T-helper 2 cell (primary cell): ENCODE measurements around the gene SIAH1.
"Not testable (repeated sequence)": the region's sequence is repeated elsewhere in the genome, so short reads cannot be mapped to it uniquely, and the experiment has no call there.

Experiments
- DNase-seq, 5 experiments: peaks; one replicate each; pipeline versions ENCODE4 v3.0.0 to v3.0.0-alpha.2; 2012 to 2022
- total RNA-seq, 2 donors: gene quantifications; one replicate each; lab custom pipeline; 2026; lab: John Stamatoyannopoulos, UW

Gene SIAH1
- total RNA-seq: 22.8 to 23.1 reads per million in 2 donors

- DNase-seq: peak; percentile 75 to 90 (median 82)
These were observed at the start of gene SIAH1 for GRCh38 chr16:48385253-48386150. Gene SIAH1, minus strand, starts transcription at chr16:48385413. Its CDS starts 22,985 bp downstream, at chr16:48362428.

GRCh38 chr16:48434653-48435317, 49.6 kb upstream of the SIAH1 start:
- DNase-seq: no peak

GRCh38 chr16:48433850-48434530, 48.8 kb upstream of the SIAH1 start:
- DNase-seq: no peak

- DNase-seq: no peak
These were observed 48.1 kb upstream of the SIAH1 start for GRCh38 chr16:48433116-48433849.

- peak in 1 of 5 experiments; percentile 4 for DNase-seq
These were observed 46.9 kb upstream of the SIAH1 start for GRCh38 chr16:48432136-48432535.

GRCh38 chr16:48430890-48431289, 45.7 kb upstream of the SIAH1 start:
- DNase-seq: no peak

GRCh38 chr16:48426244-48427141, 41.3 kb upstream of the SIAH1 start:
- DNase-seq: no peak

- DNase-seq: no peak
These were observed 37.3 kb upstream of the SIAH1 start for GRCh38 chr16:48422537-48422936.

GRCh38 chr16:48421741-48422140, 36.5 kb upstream of the SIAH1 start:
- no peak for DNase-seq

GRCh38 chr16:48420437-48420836, 35.2 kb upstream of the SIAH1 start:
- no peak for DNase-seq

- not testable (repeated sequence) for DNase-seq
These were observed 31.4 kb upstream of the SIAH1 start for GRCh38 chr16:48416617-48417016.

- no peak for DNase-seq
These were observed 28.1 kb upstream of the SIAH1 start for GRCh38 chr16:48413272-48413671.

- no peak for DNase-seq
These were observed 24.8 kb upstream of the SIAH1 start for GRCh38 chr16:48409839-48410632.

- DNase-seq: no peak
These were observed 23.5 kb upstream of the SIAH1 start for GRCh38 chr16:48408688-48409087.

- DNase-seq: no peak
These were observed 20.7 kb upstream of the SIAH1 start for GRCh38 chr16:48405907-48406306.

GRCh38 chr16:48405153-48405552, 19.9 kb upstream of the SIAH1 start:
- DNase-seq: no peak

GRCh38 chr16:48402547-48402946, 17.3 kb upstream of the SIAH1 start:
- DNase-seq: not testable (repeated sequence)

GRCh38 chr16:48395375-48395774, 10.2 kb upstream of the SIAH1 start:
- DNase-seq: no peak

- DNase-seq: no peak
These were observed 9.1 kb upstream of the SIAH1 start for GRCh38 chr16:48394355-48394703.

- DNase-seq: no peak
These were observed 8.5 kb upstream of the SIAH1 start for GRCh38 chr16:48393485-48394354.
